HepG2 (cell line): ENCODE data around the gene SREK1. TPM values are rescaled to one million over a fixed set of nuclear protein-coding genes. Genes with fewer than 3 reads are reported as not detected.

ENCODE experiments used
- ATAC-seq: fragments of 200-7000 bp; cut with Tn5 transposase; 3 replicates; pipeline ENCODE4 v1.9.1; 2020; ENCODE audit warnings: mild to moderate bottlenecking, moderate library complexity
- BruUV-seq: library from RNA; stranded (reverse); fragments of 400-500 nt; replicated peaks from 2 replicates; lab custom pipeline; 2021; lab: Mats Ljungman, UMichigan
- CTCF ChIA-PET: fragments of 300-600 bp; formaldehyde crosslinking; extraction: SDS; loops from one replicate; lab custom pipeline; 2021; ENCODE audit warnings: low total read pairs, inconsistent platforms, low intra/inter-chr PET ratio; lab: Yijun Ruan, JAX
- POLR2A ChIA-PET: fragments of 350-600 bp; sonication (Branson Sonifier 250); formaldehyde crosslinking; loops from one replicate; lab custom pipeline; 2020; ENCODE audit warnings: antibody characterized with exemption, inconsistent platforms; lab: Yijun Ruan, JAX
- DNase-seq: peaks from one replicate; pipeline ENCODE4 v3.0.0-alpha.2; 2015; ENCODE audit warnings: low spot score
- FAIRE-seq: peaks from 3 replicates; lab custom pipeline; 2011; peaks lifted over from hg19 to GRCh38; lab: Jason Lieb, UNC
- H2AFZ ChIP-seq: one replicate; pipeline ENCODE4 v1.6.1; 2011; ENCODE audit warnings: low read length, inconsistent platforms
- H3K27ac ChIP-seq: fragments of 300-600 bp; 3 replicates; pipeline ENCODE4 v1.8.0; 2011; ENCODE audit warnings: mixed run types, mild to moderate bottlenecking, mixed read lengths, low read length, inconsistent platforms; ENCODE audit not compliant: insufficient read depth; ENCODE audit errors: extremely low read length
- H3K27me3 ChIP-seq, 2 experiments: fragments of 200-600 bp in 1 of 2; 2 replicates in 1 of 2; 3 replicates in 1 of 2; pipeline versions ENCODE4 v1.6.0 to v1.8.0; 2011; ENCODE audit warnings: low read length in 2 of 2, mild to moderate bottlenecking in 2 of 2, moderate library complexity in 2 of 2, inconsistent platforms in 1 of 2; ENCODE audit not compliant: insufficient read depth in 2 of 2, control insufficient read depth in 1 of 2
- H3K36me3 ChIP-seq, 2 experiments: fragments of 200-600 bp in 1 of 2; replicated peaks in 1 of 2; 2 replicates in 1 of 2; 3 replicates in 1 of 2; pipeline versions ENCODE4 v1.5.1 to v1.8.0; 2011; ENCODE audit warnings: low read length in 2 of 2, inconsistent platforms in 1 of 2; ENCODE audit not compliant: insufficient read depth in 2 of 2, control insufficient read depth in 1 of 2
- H3K4me1 ChIP-seq: 2 replicates; pipeline ENCODE4 v1.5.1; 2012; ENCODE audit warnings: low read length, inconsistent platforms; ENCODE audit not compliant: insufficient read depth
- H3K4me2 ChIP-seq: 2 replicates; pipeline ENCODE4 v1.6.0; 2011; ENCODE audit warnings: low read depth, low read length, inconsistent platforms
- H3K4me3 ChIP-seq, 3 experiments: fragments of 200-600 bp in 1 of 3; sonication (generic), shearing (Covaris generic) in 1 of 3; replicated peaks in 1 of 3; 2 replicates each; pipeline ENCODE4 v1.5.1; 2011 to 2016; ENCODE audit warnings: low read length in 3 of 3, inconsistent platforms in 2 of 3, low read depth in 2 of 3, mild to moderate bottlenecking in 2 of 3, control low read depth in 1 of 3, mixed read lengths in 1 of 3; ENCODE audit not compliant: insufficient read depth in 1 of 3
- H3K79me2 ChIP-seq: one replicate; pipeline ENCODE4 v1.6.1; 2011; ENCODE audit warnings: low read length, inconsistent platforms; ENCODE audit not compliant: insufficient read depth
- H3K9ac ChIP-seq: 2 replicates; pipeline ENCODE4 v1.6.0; 2011; ENCODE audit warnings: mild to moderate bottlenecking, low read depth, low read length, inconsistent platforms; ENCODE audit not compliant: insufficient read depth
- H3K9me3 ChIP-seq: 2 replicates; pipeline ENCODE4 v1.5.1; 2012; ENCODE audit warnings: mild to moderate bottlenecking, low read length
- H4K20me1 ChIP-seq: 2 replicates; pipeline ENCODE4 v1.6.0; 2011; ENCODE audit warnings: inconsistent platforms, mild to moderate bottlenecking, low read length, moderate library complexity; ENCODE audit not compliant: insufficient read depth
- BCL6 ChIP-seq: IDR thresholded peaks from 2 replicates; pipeline ENCODE4 v1.6.1; 2016; ENCODE audit warnings: missing genetic modification reagents, missing compliant biosample characterization
- DPF2 ChIP-seq: sonication (generic); formaldehyde crosslinking; IDR thresholded peaks from 2 replicates; pipeline ENCODE4 v1.4.0; 2020; ENCODE audit warnings: mild to moderate bottlenecking, low read depth, missing genetic modification reagents, borderline replicate concordance
- FOXC1 ChIP-seq: sonication (generic); formaldehyde crosslinking; IDR thresholded peaks from 2 replicates; pipeline ENCODE4 v1.8.0; 2022; ENCODE audit warnings: mild to moderate bottlenecking, missing genetic modification reagents, borderline replicate concordance
- HMG20B ChIP-seq: conservative IDR thresholded peaks from 2 replicates; pipeline ENCODE4 v1.6.1; 2016; ENCODE audit warnings: missing genetic modification reagents, missing compliant biosample characterization
- REXO4 ChIP-seq: sonication (generic); formaldehyde crosslinking; IDR thresholded peaks from 2 replicates; pipeline ENCODE4 v1.8.0; 2022; ENCODE audit warnings: missing genetic modification reagents, mild to moderate bottlenecking, borderline replicate concordance
- SRSF1 ChIP-seq: fragments of 200-400 bp; formaldehyde crosslinking; optimal IDR thresholded peaks from 2 replicates; pipeline ENCODE3; 2017; ENCODE audit warnings: mild to moderate bottlenecking, low read depth, low read length, moderate library complexity
- ZNF329 ChIP-seq: sonication (generic); formaldehyde crosslinking; IDR thresholded peaks from 2 replicates; pipeline ENCODE4 v1.9.0; 2021; ENCODE audit warnings: low read depth, mild to moderate bottlenecking, missing genetic modification reagents
- ZNF572 ChIP-seq: sonication (generic); formaldehyde crosslinking; IDR thresholded peaks from 2 replicates; pipeline ENCODE4 v1.5.1; 2020; ENCODE audit warnings: mild to moderate bottlenecking, missing genetic modification reagents
- ZNF670 ChIP-seq: sonication (generic); formaldehyde crosslinking; IDR thresholded peaks from 2 replicates; pipeline ENCODE4 v1.8.0; 2022; ENCODE audit warnings: mild to moderate bottlenecking, missing genetic modification reagents, borderline replicate concordance
- ZNF724P ChIP-seq: sonication (generic); formaldehyde crosslinking; IDR thresholded peaks from 2 replicates; pipeline ENCODE4 v1.8.0; 2022; ENCODE audit warnings: missing genetic modification reagents, borderline replicate concordance
- ZNF839 ChIP-seq: sonication (generic); formaldehyde crosslinking; IDR thresholded peaks from 2 replicates; pipeline ENCODE4 v1.4.0; 2020; ENCODE audit warnings: missing genetic modification reagents, mild to moderate bottlenecking, borderline replicate concordance
- ZSCAN12 ChIP-seq: sonication (generic); formaldehyde crosslinking; IDR thresholded peaks from 2 replicates; pipeline ENCODE4 v1.9.0; 2021; ENCODE audit warnings: mild to moderate bottlenecking, missing genetic modification reagents
- WGBS: methylation state at CpG from one replicate; pipeline ENCODE4 v1.1.6; 2017; ENCODE audit warnings: low lambda C conversion rate; 5-methylcytosine and 5-hydroxymethylcytosine counted together
- in situ Hi-C: cut with HindIII; loops from 2 replicates; pipeline ENCODE4 v1.10.0; 2017; ENCODE audit warnings: low pct_unique_long_range_greater_than_20kb; ENCODE audit not compliant: extremely low pct_ligation_motif_present
- intact Hi-C: fragments of 100-400 bp; cut with micrococcal nuclease; formaldehyde crosslinking; loops from one replicate; pipeline ENCODE4 v1.10.0; 2022; ENCODE audit not compliant: unreplicated experiment
- polyA plus RNA-seq, 8 experiments: library from polyadenylated mRNA; depleted of rRNA in 3 of 8; stranded (reverse) in 7 of 8; unstranded in 1 of 8; fragments of >200 nt; fragmentation: Illumina TruSeq in 4 of 8; extraction: Trizol in 4 of 8; gene quantifications; 2 replicates each; pipeline versions ENCODE4 v1.2.1 to v1.2.3, GENCODE V29; 2011 to 2016; ENCODE audit warnings: low read depth in 4 of 8, missing spikeins in 1 of 8, mixed read lengths in 1 of 8; ENCODE audit not compliant: insufficient read depth in 1 of 8
- total RNA-seq, 5 experiments: library from RNA; depleted of rRNA; stranded (reverse); fragments of >200 nt; fragmentation: Illumina TruSeq; extraction: Trizol; gene quantifications; 2 replicates each; pipeline ENCODE4 v1.2.3, GENCODE V29; 2016; ENCODE audit warnings: low read depth in 1 of 5
- TF ChIP-seq, protein P1 (sequence below): IDR thresholded peaks from 2 replicates; pipeline ENCODE4 v1.6.1; 2016; ENCODE audit warnings: missing genetic modification reagents, missing compliant biosample characterization
- TF ChIP-seq, protein P2 (sequence below): IDR thresholded peaks from 2 replicates; pipeline ENCODE4 v1.6.1; 2018; ENCODE audit warnings: missing genetic modification reagents, mild to moderate bottlenecking, missing compliant biosample characterization

SREK1 gene
- total and polyA plus RNA-seq, 2 of the 13 experiments (the other 11 are each of a cell fraction or from before 2014, with no cell fraction given), result 60.6 to 90.9 TPM

DNA sequence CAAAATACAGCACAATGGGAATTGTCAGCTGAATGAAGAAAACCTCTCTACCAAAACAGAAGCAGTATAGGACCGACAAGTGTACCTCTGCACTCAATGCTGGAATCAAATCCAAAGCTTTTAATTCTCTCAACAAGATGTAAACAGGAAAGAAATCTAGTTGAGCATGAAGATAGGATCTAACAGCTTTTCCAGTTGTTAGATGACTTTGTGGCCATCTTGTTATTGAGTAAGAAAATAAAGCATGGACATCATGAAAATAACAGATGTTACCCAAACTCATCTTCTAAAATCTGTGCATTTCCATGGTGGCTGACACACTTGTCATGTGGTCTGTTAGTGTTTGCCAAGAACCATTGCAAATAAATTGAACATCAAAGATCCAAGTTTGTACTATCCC is 34.7 kb downstream of the SREK1 start:
- H3K27ac ChIP-seq, result no peak overlapping the region
- DNase-seq (no peak), FAIRE-seq (no peak), ATAC-seq (no peak)
- BruUV-seq, result TSS peak; percentile 37
- TF ChIP-seq HMG20B (CRISPR knock-in tag) (no peak), ZNF839 (no peak), BCL6 (CRISPR knock-in tag) (no peak), ZNF670 (CRISPR knock-in tag) (no peak), ZNF572 (CRISPR knock-in tag) (no peak), ZNF724P (CRISPR knock-in tag) (no peak), ZSCAN12 (no peak), SRSF1 (no peak), REXO4 (no peak), FOXC1 (CRISPR knock-in tag) (no peak), DPF2 (CRISPR knock-in tag) (no peak), ZNF329 (CRISPR knock-in tag) (no peak)
- TF ChIP-seq, protein P1, sequence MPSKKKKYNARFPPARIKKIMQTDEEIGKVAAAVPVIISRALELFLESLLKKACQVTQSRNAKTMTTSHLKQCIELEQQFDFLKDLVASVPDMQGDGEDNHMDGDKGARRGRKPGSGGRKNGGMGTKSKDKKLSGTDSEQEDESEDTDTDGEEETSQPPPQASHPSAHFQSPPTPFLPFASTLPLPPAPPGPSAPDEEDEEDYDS, result no peak
- TF ChIP-seq, protein P2, sequence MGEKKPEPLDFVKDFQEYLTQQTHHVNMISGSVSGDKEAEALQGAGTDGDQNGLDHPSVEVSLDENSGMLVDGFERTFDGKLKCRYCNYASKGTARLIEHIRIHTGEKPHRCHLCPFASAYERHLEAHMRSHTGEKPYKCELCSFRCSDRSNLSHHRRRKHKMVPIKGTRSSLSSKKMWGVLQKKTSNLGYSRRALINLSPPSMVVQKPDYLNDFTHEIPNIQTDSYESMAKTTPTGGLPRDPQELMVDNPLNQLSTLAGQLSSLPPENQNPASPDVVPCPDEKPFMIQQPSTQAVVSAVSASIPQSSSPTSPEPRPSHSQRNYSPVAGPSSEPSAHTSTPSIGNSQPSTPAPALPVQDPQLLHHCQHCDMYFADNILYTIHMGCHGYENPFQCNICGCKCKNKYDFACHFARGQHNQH (CRISPR knock-in tag), result no peak
- no peaks in the 10 kb centered on the region for H3K9me3 ChIP-seq
- intact Hi-C loops, result no loop called here
- H3K27me3 ChIP-seq, result no peaks in the 10 kb centered on the region
- H3K36me3 ChIP-seq, result peaks cover 6 to 63% of the 10 kb centered on the region in 2 experiments
- no peaks in the 10 kb centered on the region; the same call in 1 of the 2 replicates for H4K20me1 ChIP-seq
- no peak overlapping the region for H3K9ac ChIP-seq
- ChIA-PET POLR2A (no interaction called here), CTCF (no interaction called here)
- no peaks in the 10 kb centered on the region for H3K4me1 ChIP-seq
- no peaks in the 10 kb centered on the region for H3K79me2 ChIP-seq
- 96% methylated on average over 1 of the region's 1 CpG for WGBS
- in situ Hi-C loops, result no loop called here
- no peak overlapping the region for H3K4me2 ChIP-seq
- no peak overlapping the region for H2AFZ ChIP-seq
- no peak overlapping the region for H3K4me3 ChIP-seq
